Testis (tissue), 2 donors: Measurements from ENCODE around the gene ZMIZ1.

ENCODE experiments used
- CTCF ChIP-seq, 3 experiments: fragments of 450-650 bp in 2 of 3; fragments of 200-600 bp in 1 of 3; sonication (generic) in 1 of 3; IDR thresholded peaks; one replicate each; pipeline ENCODE4 v1.5.1; 2016 to 2019; ENCODE audit warnings: antibody characterized with exemption in 3 of 3, mild to moderate bottlenecking in 2 of 3, moderate library complexity in 1 of 3
- POLR2A ChIP-seq: fragments of 450-650 bp; IDR thresholded peaks from one replicate; pipeline ENCODE4 v1.6.1; 2017; ENCODE audit warnings: antibody characterized with exemption, mild to moderate bottlenecking, moderate library complexity

DNA sequence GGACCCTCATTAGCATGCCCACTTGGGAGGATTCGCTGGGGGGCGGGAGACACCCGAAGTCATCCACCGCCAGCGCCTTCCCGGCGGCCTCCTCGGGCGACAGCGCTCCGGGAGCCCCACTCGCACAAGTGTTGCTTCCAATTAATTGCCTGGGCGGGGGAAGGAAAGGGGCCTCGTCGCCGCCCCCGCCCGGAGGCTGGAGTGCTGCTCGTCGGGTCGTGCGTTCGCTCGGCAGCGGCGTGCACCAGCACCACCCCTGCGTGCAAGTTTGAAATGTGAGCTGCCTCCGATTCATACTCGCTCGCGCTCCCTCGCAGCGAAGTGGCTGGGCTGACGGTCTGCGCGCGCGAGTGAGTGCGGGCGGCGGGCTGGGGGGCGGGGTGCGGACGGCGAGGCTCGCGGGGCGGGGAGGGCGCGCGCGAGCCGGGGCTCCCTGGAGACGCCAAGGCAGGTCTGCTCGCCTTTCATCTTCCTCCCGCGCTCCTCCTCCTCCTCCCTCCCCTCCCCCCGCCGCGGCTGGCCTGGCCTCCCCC is 173.9 kb downstream of the ZMIZ1 start:
- TF ChIP-seq CTCF (IDR thresholded peaks at IDR 0.05) (no peak), POLR2A (no peak)
